ENCODE measurements around the gene APMAP. TPM values are rescaled to one million over a fixed set of nuclear protein-coding genes. Genes with fewer than 3 reads are reported as not detected.
A peak's percentile ranks its signal among the peaks of the same experiment; 100 is the strongest.

Gene APMAP
- total RNA-seq, 3 donors from 2014 or later (not counting 1 experiment from before 2014, with no cell fraction given), result 205 to 212 (median 207) TPM

GRCh38 chr20:24987873-24988835 is 4.4 kb downstream of the APMAP start:
- DNase-seq (no peak), ATAC-seq (no peak)
- Mint-ChIP-seq H3K27me3 (ENCODE audit: low read depth in 2 of 2) (no peaks in the 10 kb centered on the region), H3K4me3 (peak overlapping the region; percentile 83), H3K4me1 (peaks cover 89 to 93% of the 10 kb centered on the region in 2 donors), H3K9me3 (no peaks in the 10 kb centered on the region), H3K27ac (peak overlapping the region; percentile 93 to 94), H3K36me3 (peaks cover 7% of the 10 kb centered on the region)
- Histone ChIP-seq H3K27me3 (ENCODE audit: control insufficient read depth, insufficient read depth, low read length) (no peaks in the 10 kb centered on the region), H3K36me3 (ENCODE audit: control insufficient read depth, insufficient read depth, low read length) (peaks cover 9% of the 10 kb centered on the region), H3K9me3 (ENCODE audit: control insufficient read depth, insufficient read depth, low read length) (no peaks in the 10 kb centered on the region), H3K4me3 (ENCODE audit: low read length) (no peak overlapping the region), H3K27ac (ENCODE audit: low read length) (peak overlapping the region; percentile 46), H3K4me1 (ENCODE audit: control insufficient read depth, insufficient read depth, low read length) (peaks cover 63% of the 10 kb centered on the region)
- TF ChIP-seq, protein P1, sequence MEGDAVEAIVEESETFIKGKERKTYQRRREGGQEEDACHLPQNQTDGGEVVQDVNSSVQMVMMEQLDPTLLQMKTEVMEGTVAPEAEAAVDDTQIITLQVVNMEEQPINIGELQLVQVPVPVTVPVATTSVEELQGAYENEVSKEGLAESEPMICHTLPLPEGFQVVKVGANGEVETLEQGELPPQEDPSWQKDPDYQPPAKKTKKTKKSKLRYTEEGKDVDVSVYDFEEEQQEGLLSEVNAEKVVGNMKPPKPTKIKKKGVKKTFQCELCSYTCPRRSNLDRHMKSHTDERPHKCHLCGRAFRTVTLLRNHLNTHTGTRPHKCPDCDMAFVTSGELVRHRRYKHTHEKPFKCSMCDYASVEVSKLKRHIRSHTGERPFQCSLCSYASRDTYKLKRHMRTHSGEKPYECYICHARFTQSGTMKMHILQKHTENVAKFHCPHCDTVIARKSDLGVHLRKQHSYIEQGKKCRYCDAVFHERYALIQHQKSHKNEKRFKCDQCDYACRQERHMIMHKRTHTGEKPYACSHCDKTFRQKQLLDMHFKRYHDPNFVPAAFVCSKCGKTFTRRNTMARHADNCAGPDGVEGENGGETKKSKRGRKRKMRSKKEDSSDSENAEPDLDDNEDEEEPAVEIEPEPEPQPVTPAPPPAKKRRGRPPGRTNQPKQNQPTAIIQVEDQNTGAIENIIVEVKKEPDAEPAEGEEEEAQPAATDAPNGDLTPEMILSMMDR (IDR thresholded peaks at IDR 0.05), result no peak
- intact Hi-C loops (cut with micrococcal nuclease), result loop anchor here (1.0 kb wide), 1 partner anchor 27 kb away; no protein-coding TSS in a partner anchor
- 82% methylated on average over 7 of the region's 7 CpGs for WGBS (ENCODE audit: insufficient coverage)

DNA sequence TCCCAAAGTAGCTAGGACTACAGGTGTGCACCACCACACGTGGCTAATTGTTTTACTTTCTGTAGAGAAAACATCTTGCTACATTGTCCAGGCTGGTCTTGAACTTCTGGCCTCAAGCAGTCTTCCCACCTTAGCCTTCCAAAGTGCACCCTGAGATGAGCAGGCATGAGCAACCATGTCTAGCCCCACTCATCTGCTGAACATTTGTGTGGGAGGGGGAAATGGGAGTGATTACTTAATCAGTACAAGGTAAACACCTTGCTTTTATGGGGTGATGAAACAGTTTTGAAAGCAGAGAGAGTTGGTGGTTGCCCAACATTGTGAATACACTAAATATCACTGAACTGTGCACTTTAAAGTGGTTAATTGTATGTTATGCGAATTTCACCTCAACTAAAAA is 5.3 kb downstream of the APMAP start:
- H3K4me3 Mint-ChIP-seq, result peak overlapping the region; percentile 83

DNA sequence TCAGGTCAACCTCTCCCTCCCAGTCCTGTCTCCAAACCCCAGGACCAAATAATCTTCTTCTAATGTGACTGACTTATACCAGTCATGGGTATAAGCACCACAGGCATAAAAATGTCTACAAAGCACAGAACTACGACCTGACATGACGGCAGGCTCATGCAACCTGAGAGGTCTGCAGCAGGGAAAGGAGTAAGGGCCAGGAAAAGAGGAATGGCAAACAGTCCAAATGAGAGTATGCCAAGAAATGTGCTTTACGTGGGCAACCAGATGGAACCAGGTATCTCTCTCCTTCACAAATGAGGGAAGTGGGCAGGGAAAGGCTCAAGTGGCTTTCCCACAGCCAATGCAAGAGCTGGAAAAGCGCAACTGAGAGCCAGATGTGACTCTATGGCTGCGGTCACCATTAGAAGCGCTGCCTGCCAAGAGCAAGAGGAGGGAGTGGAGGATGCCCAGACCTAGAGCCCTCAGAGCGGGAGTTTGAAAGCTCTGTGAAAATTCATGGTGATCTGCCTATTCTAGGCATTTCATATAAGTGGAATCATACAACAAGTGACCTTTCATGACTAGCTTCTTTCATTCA is 6.0 kb downstream of the APMAP start:
- Histone ChIP-seq H3K36me3 (ENCODE audit: control insufficient read depth, insufficient read depth, low read length) (peaks cover 13% of the 10 kb centered on the region), H3K4me1 (ENCODE audit: control insufficient read depth, insufficient read depth, low read length) (peaks cover 73% of the 10 kb centered on the region), H3K4me3 (ENCODE audit: low read length) (no peak overlapping the region), H3K9me3 (ENCODE audit: control insufficient read depth, insufficient read depth, low read length) (no peaks in the 10 kb centered on the region), H3K27ac (ENCODE audit: low read length) (peak overlapping the region; percentile 58), H3K27me3 (ENCODE audit: control insufficient read depth, insufficient read depth, low read length) (no peaks in the 10 kb centered on the region)
- H3K9me3 Mint-ChIP-seq, result no peaks in the 10 kb centered on the region
- ATAC-seq, result no peak
- peaks cover 96 to 99% of the 10 kb centered on the region in 2 donors for H3K4me1 Mint-ChIP-seq
- intact Hi-C loops (cut with micrococcal nuclease), result loop anchor here (1.0 kb wide), 1 partner anchor 25 kb away; no protein-coding TSS in a partner anchor
- H3K27me3 Mint-ChIP-seq (ENCODE audit: low read depth in 2 of 2), result no peaks in the 10 kb centered on the region
- TF ChIP-seq, protein P1 (IDR thresholded peaks at IDR 0.05), result no peak
- peaks cover 11% of the 10 kb centered on the region for H3K36me3 Mint-ChIP-seq
- H3K4me3 Mint-ChIP-seq, result peak overlapping the region; percentile 83
- no peak for DNase-seq
- 93% methylated on average over 7 of the region's 7 CpGs for WGBS (ENCODE audit: insufficient coverage)
- peak overlapping the region; percentile 93 to 94 for H3K27ac Mint-ChIP-seq

More for the DNA sequence above, 5.3 kb downstream of the APMAP start:
- Mint-ChIP-seq H3K4me1 (peaks cover 94 to 98% of the 10 kb centered on the region in 2 donors), H3K36me3 (peaks cover 11% of the 10 kb centered on the region), H3K27me3 (ENCODE audit: low read depth in 2 of 2) (no peaks in the 10 kb centered on the region), H3K27ac (peak overlapping the region; percentile 93 to 94), H3K9me3 (no peaks in the 10 kb centered on the region)
- Histone ChIP-seq H3K36me3 (ENCODE audit: control insufficient read depth, insufficient read depth, low read length) (peaks cover 13% of the 10 kb centered on the region), H3K9me3 (ENCODE audit: control insufficient read depth, insufficient read depth, low read length) (no peaks in the 10 kb centered on the region), H3K27me3 (ENCODE audit: control insufficient read depth, insufficient read depth, low read length) (no peaks in the 10 kb centered on the region), H3K4me3 (ENCODE audit: low read length) (no peak overlapping the region), H3K27ac (ENCODE audit: low read length) (peak overlapping the region; percentile 39), H3K4me1 (ENCODE audit: control insufficient read depth, insufficient read depth, low read length) (peaks cover 66% of the 10 kb centered on the region)
- ATAC-seq (peak; percentile 22 to 37 (median 34)), DNase-seq (no peak)
- TF ChIP-seq, protein P1 (IDR thresholded peaks at IDR 0.05), result no peak
- 74% methylated on average over 2 of the region's 2 CpGs for WGBS (ENCODE audit: insufficient coverage)
- intact Hi-C loops (cut with micrococcal nuclease), result loop anchor here (1.0 kb wide), 1 partner anchor 26 kb away; no protein-coding TSS in a partner anchor

Measured in natural killer cell (primary cell).